GM12875 (cell line): Measurements from ENCODE around the gene GALNT9.

Experiments
- H3K4me3 ChIP-seq: one replicate; pipeline ENCODE4 v1.5.1; 2011; ENCODE audit warnings: low read depth, low read length, control low read depth
- CTCF ChIP-seq: IDR thresholded peaks from 2 replicates; pipeline ENCODE4 v1.5.1; 2011; ENCODE audit warnings: low read depth, mild to moderate bottlenecking, control low read depth, inconsistent platforms, low read length, moderate library complexity, borderline replicate concordance; ENCODE audit not compliant: insufficient read depth

The GALNT9 gene

GRCh38 chr12:132185705-132186104 lies 143.7 kb downstream of the GALNT9 start:
- no peak for TF ChIP-seq CTCF
- H3K4me3 ChIP-seq = no peak overlapping the region

- no peak for TF ChIP-seq CTCF
- no peak overlapping the region for H3K4me3 ChIP-seq
Measured at GRCh38 chr12:132182711-132183365, 146.6 kb downstream of the GALNT9 start.

- H3K4me3 ChIP-seq = no peak overlapping the region
- no peak for TF ChIP-seq CTCF
Measured at GRCh38 chr12:132182206-132182710, 147.1 kb downstream of the GALNT9 start.

- no peak for TF ChIP-seq CTCF
- no peak overlapping the region for H3K4me3 ChIP-seq
Measured at GRCh38 chr12:132181570-132182200, 147.7 kb downstream of the GALNT9 start.

GRCh38 chr12:132180648-132181546 lies 148.5 kb downstream of the GALNT9 start:
- TF ChIP-seq CTCF = no peak
- no peak overlapping the region for H3K4me3 ChIP-seq

GRCh38 chr12:132179431-132180362 lies 149.7 kb downstream of the GALNT9 start:
- no peak for TF ChIP-seq CTCF

More at GRCh38 chr12:132179431-132180362, 149.7 kb downstream of the GALNT9 start:
- H3K4me3 ChIP-seq = no peak overlapping the region
